ENCODE data around the gene EIF4EBP3.

EIF4EBP3 gene

DNA sequence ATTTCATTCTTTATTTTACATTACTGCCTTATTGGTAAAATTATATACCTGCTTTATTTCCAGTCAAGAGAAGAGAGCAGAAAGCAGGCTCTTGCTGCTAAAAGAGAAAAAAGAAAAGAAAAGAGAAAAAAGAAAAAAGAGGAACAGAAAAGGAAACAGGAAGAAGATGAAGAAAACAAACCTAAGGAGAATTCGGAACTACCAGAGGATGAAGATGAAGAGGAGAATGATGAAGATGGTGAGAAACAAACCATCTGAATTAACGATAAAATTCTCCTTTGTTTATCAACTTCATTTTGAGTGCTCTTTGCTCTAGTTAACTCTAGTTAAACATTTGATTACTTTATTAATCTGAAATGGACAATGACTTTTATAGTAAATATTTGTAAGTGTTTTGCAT lies 23.5 kb upstream of the EIF4EBP3 start:
- in situ Hi-C loops (cut with MboI; ENCODE audit: low pct_unique_long_range_greater_than_20kb, low sequenced_read_pairs, unreplicated experiment) = no loop called here

DNA sequence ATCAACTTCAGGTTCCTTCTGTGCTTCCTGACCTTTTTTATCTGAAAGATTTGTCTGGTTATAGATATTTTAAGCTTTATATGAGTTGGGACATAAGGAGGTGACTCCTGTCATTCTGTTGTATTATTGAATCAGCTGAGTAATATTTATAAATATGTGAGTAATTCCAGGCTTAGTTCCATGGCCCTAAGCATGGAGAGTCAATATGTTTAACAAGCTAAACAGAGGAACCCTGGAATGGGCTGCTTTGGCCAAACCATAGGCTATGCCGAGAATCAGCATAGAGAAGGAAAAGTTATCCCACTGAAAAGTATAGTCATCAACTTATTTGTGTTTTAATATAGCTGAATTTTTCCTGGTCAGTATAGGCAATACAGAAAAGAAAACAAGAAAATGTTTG lies 7.2 kb upstream of the EIF4EBP3 start:
- TF ChIP-seq, protein P1, sequence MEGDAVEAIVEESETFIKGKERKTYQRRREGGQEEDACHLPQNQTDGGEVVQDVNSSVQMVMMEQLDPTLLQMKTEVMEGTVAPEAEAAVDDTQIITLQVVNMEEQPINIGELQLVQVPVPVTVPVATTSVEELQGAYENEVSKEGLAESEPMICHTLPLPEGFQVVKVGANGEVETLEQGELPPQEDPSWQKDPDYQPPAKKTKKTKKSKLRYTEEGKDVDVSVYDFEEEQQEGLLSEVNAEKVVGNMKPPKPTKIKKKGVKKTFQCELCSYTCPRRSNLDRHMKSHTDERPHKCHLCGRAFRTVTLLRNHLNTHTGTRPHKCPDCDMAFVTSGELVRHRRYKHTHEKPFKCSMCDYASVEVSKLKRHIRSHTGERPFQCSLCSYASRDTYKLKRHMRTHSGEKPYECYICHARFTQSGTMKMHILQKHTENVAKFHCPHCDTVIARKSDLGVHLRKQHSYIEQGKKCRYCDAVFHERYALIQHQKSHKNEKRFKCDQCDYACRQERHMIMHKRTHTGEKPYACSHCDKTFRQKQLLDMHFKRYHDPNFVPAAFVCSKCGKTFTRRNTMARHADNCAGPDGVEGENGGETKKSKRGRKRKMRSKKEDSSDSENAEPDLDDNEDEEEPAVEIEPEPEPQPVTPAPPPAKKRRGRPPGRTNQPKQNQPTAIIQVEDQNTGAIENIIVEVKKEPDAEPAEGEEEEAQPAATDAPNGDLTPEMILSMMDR (IDR thresholded peaks at IDR 0.05; ENCODE audit: extremely low read depth, insufficient read depth, missing control alignments) = no peak
- in situ Hi-C loops (cut with MboI; ENCODE audit: low pct_unique_long_range_greater_than_20kb, low sequenced_read_pairs, unreplicated experiment) = no loop called here
- DNase-seq (ENCODE audit: low spot score) = no peak

More for the DNA sequence above, 23.5 kb upstream of the EIF4EBP3 start:
- DNase-seq (ENCODE audit: low spot score) = no peak
- TF ChIP-seq, protein P1 (IDR thresholded peaks at IDR 0.05; ENCODE audit: extremely low read depth, insufficient read depth, missing control alignments) = no peak

DNA sequence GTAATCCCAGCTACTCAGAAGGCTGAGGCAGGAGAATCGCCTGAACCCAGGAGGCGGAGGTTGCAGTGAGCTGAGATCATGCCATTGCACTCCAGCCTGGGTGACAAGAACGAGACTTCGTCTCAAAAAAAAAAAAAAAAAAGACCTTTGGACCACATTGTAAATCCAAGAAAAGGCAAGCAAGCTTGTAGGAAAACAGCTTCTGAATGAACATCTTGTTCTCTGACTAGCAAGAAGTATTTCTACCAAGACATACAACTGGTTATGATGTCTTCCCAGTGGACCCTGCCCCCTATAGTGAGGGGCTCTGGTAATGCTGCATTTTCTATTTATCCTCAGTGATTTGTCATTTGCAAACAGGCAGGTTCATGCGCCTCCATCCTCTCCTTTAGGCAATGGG lies 4.5 kb upstream of the EIF4EBP3 start:
- in situ Hi-C loops (cut with MboI; ENCODE audit: low pct_unique_long_range_greater_than_20kb, low sequenced_read_pairs, unreplicated experiment) = no loop called here
- TF ChIP-seq, protein P1 (IDR thresholded peaks at IDR 0.05; ENCODE audit: extremely low read depth, insufficient read depth, missing control alignments) = no peak
- DNase-seq (ENCODE audit: low spot score) = no peak

DNA sequence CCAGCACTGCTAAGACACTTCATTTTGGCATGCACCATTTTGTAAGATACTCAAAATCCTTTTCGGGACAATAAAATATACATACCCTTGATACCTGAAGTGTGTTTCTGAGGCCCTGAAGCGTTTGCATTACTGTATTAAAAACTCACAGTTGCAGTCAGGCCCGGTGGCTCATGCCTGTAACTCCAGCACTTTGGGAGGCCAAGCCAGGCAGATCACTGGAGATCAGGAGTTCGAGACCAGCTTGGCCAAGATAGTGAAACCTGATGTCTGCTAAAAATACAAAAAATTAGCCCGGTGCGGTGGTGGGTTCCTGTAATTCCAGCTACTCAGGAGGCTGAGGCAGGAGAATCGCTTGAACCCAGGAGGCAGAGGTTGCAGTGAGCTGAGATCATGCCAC lies 2.5 kb upstream of the EIF4EBP3 start:
- DNase-seq (ENCODE audit: low spot score) = no peak
- in situ Hi-C loops (cut with MboI; ENCODE audit: low pct_unique_long_range_greater_than_20kb, low sequenced_read_pairs, unreplicated experiment) = no loop called here
- TF ChIP-seq, protein P1 (IDR thresholded peaks at IDR 0.05; ENCODE audit: extremely low read depth, insufficient read depth, missing control alignments) = no peak

DNA sequence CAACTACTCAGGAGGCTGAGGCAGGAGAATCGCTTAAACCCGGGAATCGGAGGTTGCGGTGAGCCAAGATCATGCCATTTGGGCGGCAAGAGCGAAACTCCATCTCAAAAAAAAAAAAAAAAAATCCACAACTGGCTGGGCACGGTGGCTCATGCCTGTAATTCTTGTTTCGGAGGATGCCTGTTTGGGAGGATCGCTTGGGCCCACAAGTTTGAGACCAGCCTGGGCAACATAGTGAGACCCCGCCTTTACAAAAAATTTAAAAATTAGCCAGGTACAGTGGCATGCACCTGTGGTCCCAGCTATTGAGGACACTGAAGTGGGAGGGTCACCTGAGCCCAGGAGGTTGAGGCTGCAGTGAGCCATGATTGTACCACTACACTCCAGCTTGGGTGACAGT lies 1.9 kb upstream of the EIF4EBP3 start:
- in situ Hi-C loops (cut with MboI; ENCODE audit: low pct_unique_long_range_greater_than_20kb, low sequenced_read_pairs, unreplicated experiment) = no loop called here
- no peak for DNase-seq (ENCODE audit: low spot score)
- TF ChIP-seq, protein P1 (IDR thresholded peaks at IDR 0.05; ENCODE audit: extremely low read depth, insufficient read depth, missing control alignments) = no peak

DNA sequence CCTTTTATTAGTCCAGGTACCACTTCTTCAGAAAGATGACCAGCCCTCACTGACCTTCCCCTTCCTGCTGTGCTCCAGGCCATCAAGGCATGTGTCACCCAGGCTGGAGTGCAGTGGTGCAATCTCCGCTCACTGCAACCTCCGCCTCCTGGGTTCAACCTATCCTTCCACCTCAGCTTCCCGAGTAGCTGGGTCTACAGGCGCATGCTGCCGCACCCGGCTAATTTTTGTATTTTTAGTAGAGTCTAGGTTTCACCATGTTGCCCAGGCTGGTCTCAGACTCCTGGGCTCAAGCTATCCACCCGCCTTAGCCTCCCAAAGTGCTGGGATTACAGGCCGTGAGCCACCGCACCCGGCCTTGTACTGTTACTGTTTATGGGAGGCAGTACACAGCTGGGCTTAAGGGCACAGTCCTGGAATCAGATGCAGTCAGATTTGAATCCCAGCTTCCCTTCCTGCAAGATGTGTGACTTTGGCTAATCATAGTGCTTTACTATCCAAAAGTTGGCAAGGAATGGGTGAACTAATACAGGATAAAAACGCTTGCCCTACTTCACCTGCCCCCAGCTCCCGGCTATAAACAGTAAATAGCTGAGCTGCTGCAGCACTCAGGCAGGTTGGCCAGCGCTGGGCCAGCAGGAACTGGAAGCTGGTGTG lies 483 bp upstream of the EIF4EBP3 start:
- in situ Hi-C loops (cut with MboI; ENCODE audit: low pct_unique_long_range_greater_than_20kb, low sequenced_read_pairs, unreplicated experiment) = no loop called here
- no peak for DNase-seq (ENCODE audit: low spot score)
- TF ChIP-seq, protein P1 (IDR thresholded peaks at IDR 0.05; ENCODE audit: extremely low read depth, insufficient read depth, missing control alignments) = no peak
